Measurements from ENCODE around the gene OTOP2. TPM values are rescaled to one million over a fixed set of nuclear protein-coding genes. Genes with fewer than 3 reads are reported as not detected.
"Not testable (repeated sequence)": the region's sequence is repeated elsewhere in the genome, so short reads cannot be mapped to it uniquely, and the experiment has no call there.

The OTOP2 gene
- total RNA-seq, 1 donor from 2014 or later, result not detected

- no peak for DNase-seq (ENCODE audit: low spot score)
Observed at GRCh38 chr17:74951680-74952421, 27.8 kb downstream of the OTOP2 start.

DNA sequence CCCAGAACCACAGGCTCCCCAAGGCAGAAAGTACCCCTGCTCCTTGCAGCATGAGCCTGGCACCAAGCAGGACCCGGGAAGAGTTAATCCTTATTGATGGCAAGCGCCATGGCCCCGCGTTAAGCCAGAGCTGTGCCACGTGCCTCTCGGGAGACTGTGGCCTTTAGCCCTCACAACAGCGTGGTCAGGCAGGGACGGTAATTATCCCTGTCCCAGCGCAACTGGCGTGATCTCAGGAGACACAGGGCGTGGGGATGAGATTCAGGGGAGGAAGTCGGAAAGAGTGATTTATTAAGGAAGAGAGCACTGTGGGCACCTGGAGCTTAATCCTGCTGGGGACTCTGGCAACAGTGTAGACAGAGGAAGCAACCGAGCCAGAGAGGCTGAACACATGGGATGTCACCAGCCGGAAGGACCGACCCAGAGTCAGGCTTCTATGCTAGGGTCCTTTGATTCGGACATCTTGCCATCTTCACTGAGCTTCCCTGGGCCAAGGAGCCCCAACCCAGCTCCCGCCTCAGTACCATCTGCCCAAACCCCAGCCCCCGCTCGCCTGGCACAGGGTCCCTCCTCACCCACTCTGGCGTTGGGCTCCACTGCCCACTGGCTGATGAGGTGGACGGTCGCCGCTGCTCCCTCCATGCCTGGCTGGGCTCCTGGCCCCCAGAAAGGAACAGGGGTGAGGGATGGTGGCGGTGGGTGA lies 28.5 kb downstream of the OTOP2 start:
- no peak for DNase-seq (ENCODE audit: low spot score)

DNA sequence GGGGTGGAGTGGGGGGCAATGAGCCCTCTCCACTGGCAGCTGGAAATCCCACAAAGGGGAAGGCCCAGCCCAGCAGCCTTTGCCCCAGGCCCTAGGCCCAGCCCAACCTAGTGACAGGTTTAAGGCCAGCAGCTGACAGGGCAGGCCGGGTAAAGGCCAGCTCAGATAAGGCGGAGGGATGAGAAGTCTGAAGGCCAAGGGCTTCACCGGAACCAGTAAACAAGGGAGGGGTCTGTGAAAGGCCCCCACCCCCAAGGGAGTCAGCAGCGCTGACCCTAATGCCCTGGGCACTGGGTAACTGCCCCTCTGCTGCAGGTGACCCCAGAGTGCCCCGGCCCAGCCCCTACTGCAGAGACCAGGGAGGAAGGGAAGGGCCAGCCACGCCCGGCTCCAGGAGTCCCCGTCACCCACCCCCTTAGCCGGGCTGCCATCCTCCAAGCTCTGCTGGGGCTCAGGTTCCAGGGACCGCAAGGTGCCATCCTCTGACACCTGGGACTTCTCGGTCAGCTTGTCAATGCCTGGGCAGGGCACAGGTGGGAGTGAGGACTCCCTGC lies 29.1 kb downstream of the OTOP2 start:
- DNase-seq (ENCODE audit: low spot score), result no peak

GRCh38 chr17:74954115-74954514 lies 30.0 kb downstream of the OTOP2 start:
- no peak for DNase-seq (ENCODE audit: low spot score)

GRCh38 chr17:74954665-74955421 lies 30.8 kb downstream of the OTOP2 start:
- DNase-seq (ENCODE audit: low spot score), result no peak

DNA sequence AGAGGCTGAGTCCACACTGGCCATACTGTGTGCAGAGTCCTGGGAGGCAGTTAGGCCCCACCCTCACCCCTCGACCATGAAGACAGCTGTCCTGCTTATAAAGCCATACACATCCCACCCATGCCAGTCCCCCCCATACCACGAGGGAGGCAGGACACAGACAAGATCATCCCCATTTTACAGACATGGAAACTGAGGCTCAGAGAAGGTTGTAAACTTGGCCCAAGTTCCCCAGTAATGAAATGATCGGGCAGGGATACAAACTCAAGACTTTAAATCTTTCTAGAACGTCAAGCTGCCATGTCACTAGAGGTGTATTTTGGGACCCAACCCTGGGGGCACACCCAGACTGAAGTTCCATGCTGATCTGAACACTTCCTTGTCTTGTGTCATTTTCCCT lies 32.0 kb downstream of the OTOP2 start:
- no peak for DNase-seq (ENCODE audit: low spot score)

GRCh38 chr17:74957935-74958740 lies 34.1 kb downstream of the OTOP2 start:
- DNase-seq (ENCODE audit: low spot score), result peak; percentile 77

DNA sequence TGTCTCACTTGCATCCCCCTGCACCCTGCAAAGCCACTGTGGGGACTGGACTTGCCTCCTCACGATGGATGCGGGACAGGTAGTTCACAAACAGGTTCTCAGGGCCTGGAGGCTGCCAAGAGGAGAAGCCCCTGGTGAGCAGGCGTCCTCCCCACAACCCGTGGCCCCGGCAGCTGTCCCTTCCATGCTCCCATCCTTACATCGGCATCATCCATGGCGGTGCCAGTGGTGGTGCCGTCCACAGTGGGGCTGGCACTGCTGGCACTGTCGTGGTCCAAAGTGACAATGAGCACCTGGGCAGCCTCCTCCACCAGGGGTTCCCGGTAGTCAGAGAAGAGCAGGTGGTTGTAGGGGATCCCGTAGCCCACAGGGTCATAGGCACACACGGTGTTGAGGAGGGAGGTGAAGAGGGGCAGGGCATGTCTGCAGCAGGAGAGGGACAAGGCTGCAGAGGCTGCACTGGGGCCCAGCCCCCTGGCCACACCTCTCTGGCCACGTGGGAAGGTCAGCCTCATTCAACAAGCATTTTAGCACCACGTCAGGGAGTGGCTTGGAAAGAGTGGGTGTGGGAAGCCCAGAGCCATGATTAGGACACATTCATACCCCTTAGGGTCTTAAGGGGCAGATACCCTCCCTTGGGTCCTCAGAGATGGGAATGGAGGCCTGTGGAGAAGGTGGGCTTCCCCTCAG lies 35.9 kb downstream of the OTOP2 start:
- DNase-seq (ENCODE audit: low spot score), result no peak

- no peak for DNase-seq (ENCODE audit: low spot score)
Observed at GRCh38 chr17:74960570-74961342, 36.7 kb downstream of the OTOP2 start.

GRCh38 chr17:74961657-74962350 lies 37.7 kb downstream of the OTOP2 start:
- peak; percentile 90 for DNase-seq (ENCODE audit: low spot score)

- no peak for DNase-seq (ENCODE audit: low spot score)
Observed at GRCh38 chr17:74962622-74963394, 38.7 kb downstream of the OTOP2 start.

GRCh38 chr17:74963656-74964055 lies 39.6 kb downstream of the OTOP2 start:
- DNase-seq (ENCODE audit: low spot score), result no peak

- DNase-seq (ENCODE audit: low spot score), result no peak
Observed at GRCh38 chr17:74964246-74964761, 40.2 kb downstream of the OTOP2 start.

GRCh38 chr17:74964988-74965622 lies 41.0 kb downstream of the OTOP2 start:
- no peak for DNase-seq (ENCODE audit: low spot score)

DNA sequence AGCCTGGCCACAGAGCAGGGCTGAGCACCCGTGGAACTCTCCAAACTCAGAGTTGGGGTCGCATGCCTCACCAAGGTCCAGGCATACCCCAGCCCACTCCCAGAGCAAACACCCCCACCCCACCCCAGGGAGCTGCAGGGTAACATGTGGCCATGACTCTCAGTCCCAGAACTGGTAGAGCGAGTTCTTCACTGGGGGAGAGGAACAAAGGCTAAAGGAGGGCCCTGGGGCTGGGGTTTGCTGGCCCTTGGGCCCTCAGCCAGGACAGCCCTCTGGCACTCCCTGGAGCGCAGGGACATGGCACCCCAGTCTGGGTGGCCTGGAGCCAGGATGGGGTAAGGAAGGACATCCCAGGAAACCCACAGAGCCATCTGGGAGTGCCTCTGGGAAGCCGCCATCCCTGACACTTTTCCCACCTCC lies 44.3 kb downstream of the OTOP2 start:
- DNase-seq (ENCODE audit: low spot score), result peak; percentile 74

DNA sequence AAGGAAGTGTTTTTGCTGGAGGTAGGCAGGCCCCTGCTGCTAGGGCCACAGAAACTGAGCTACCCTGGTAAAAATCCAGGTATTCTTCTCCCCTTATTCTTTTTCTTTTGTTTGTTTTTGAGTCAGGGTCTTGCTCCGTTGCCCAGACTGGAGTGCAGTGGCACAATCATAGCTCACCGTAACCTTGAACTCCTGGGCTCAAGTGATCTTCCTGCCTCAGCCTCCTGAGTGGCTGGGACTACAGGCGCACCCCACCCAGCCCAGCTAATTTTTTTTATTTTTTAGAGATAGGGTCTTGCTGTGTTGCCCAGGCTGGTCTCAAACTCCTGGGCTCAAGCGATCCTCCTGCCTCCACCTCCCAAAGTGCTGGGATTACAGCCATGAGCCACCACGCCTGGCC lies 45.4 kb downstream of the OTOP2 start:
- DNase-seq (ENCODE audit: low spot score), result not testable (repeated sequence)

- DNase-seq (ENCODE audit: low spot score), result no peak
Observed at GRCh38 chr17:74970395-74970794, 46.3 kb downstream of the OTOP2 start.

Measured in ureter (tissue), 1 donor.